OCI-LY7 (cell line): ENCODE results near the gene RIN1.

Source experiments
- EZH2phosphoT487 ChIP-seq: fragments of 200-600 bp; sonication (generic); IDR thresholded peaks from 2 replicates; pipeline ENCODE4 v1.6.1; 2018; ENCODE audit warnings: low read depth, borderline replicate concordance, mild to moderate bottlenecking, mixed run types, antibody characterized with exemption, low read length, moderate library complexity, mixed read lengths
- TF ChIP-seq, protein P1 (sequence below): fragments of 200-600 bp; sonication (generic); conservative IDR thresholded peaks from 2 replicates; pipeline ENCODE4 v1.5.1; 2014; ENCODE audit warnings: mild to moderate bottlenecking, antibody characterized with exemption, low read length, moderate library complexity, mixed read lengths

DNA sequence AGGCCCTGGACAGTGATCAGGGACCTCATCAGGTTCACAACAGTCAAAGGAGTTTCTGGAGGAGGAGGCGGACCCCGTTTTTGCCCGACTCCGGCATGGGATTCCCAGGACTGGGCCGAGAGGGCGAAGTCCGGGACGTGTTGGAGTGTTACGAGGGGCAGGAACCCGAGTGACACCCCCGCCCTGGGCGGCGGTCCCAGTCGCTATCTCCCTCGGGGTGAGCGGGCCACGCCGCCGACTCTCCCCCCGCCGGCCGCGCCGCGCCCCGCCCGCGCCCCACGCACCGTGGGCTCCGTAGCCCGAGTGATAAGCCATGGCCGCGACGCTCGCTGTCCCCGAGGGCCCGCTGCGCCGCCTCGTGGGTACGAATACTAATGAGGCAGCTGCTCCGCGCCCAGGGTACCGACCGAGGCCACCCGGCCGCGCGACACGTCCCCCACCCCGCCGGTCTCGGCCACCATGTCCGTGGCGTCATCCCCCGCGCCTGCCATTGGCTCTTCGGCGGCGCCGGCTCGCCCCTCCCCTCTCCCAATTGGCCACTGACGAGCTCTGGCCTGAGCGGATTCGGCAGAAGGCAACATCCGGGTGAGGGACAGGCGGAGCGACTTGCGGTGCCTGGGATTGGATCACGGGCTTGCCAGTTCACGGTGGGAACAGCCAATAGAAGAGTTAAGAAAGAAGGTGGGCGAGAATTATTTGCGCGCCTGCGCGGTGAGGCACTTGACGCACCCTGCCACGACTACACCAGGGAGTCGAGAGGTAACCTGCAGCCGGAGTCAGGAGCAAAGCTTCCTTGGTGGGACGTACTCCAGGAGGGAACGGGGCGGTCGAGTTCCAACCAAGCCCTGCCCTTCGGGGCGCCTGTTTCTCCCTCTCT is 47.3 kb downstream of the RIN1 start, which contains the start of gene YIF1A:
- TF ChIP-seq, protein P1, sequence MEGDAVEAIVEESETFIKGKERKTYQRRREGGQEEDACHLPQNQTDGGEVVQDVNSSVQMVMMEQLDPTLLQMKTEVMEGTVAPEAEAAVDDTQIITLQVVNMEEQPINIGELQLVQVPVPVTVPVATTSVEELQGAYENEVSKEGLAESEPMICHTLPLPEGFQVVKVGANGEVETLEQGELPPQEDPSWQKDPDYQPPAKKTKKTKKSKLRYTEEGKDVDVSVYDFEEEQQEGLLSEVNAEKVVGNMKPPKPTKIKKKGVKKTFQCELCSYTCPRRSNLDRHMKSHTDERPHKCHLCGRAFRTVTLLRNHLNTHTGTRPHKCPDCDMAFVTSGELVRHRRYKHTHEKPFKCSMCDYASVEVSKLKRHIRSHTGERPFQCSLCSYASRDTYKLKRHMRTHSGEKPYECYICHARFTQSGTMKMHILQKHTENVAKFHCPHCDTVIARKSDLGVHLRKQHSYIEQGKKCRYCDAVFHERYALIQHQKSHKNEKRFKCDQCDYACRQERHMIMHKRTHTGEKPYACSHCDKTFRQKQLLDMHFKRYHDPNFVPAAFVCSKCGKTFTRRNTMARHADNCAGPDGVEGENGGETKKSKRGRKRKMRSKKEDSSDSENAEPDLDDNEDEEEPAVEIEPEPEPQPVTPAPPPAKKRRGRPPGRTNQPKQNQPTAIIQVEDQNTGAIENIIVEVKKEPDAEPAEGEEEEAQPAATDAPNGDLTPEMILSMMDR, result no peak; the same call in 1 of the 2 replicates
- TF ChIP-seq EZH2phosphoT487, result no peak
